Cardiac fibroblast (primary cell): ENCODE data around the gene FBXO44.
A peak's percentile ranks its signal among the peaks of the same experiment; 100 is the strongest.

Experiments used
- DNase-seq, 2 donors: peaks; one replicate each; pipeline versions ENCODE4 v3.0.0 to v3.0.0-alpha.2; 2010; ENCODE audit warnings: low read depth in 2 of 2
- H3K4me3 ChIP-seq, 2 donors: replicated peaks in 1 of 2; 1 replicate in 1 of 2; 2 replicates in 1 of 2; pipeline ENCODE4 v1.5.1; 2011; ENCODE audit warnings: low read depth in 2 of 2, low read length in 2 of 2, mild to moderate bottlenecking in 2 of 2, moderate library complexity in 1 of 2
- TF ChIP-seq, protein P1 (sequence below): IDR thresholded peaks from one replicate; pipeline ENCODE4 v1.5.1; 2011; ENCODE audit warnings: low read depth, mild to moderate bottlenecking, low read length, inconsistent platforms

FBXO44 gene

DNA sequence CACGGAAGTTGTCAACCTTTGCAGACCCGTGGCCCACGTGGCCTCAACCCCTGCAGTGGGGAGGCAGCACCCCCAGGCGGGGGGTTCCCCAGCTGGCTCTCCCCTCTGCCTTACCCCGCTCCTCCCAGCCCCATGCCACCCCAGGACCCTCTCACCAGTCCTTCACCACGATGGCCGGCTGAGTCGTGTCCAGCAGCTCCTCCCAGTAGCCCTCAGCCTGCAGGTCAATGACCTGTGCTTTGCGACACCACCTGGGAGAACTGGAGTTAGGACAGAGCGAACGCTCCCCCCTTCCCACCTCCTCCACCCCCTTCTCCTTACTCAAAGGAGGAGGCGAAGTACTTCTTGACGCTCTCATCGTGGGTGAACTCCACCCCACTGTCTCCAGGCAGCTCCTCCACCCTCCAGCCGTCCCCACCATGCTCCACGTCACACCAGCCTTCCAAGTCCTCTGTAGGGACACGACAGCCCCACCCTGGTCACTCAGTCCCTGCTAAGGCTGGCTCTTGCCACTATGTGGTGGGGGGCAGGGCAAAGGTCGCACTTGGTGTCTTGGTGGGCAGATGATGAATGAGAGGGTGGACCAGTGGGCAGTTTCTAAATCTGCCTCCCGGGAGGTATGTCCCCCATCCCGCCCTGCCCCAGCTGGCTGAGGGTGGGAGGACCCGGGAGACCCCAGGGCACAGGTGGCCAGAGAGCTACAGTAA is 4.9 kb upstream of the FBXO44 start:
- DNase-seq = no peak
- H3K4me3 ChIP-seq = no peak overlapping the region
- TF ChIP-seq, protein P1, sequence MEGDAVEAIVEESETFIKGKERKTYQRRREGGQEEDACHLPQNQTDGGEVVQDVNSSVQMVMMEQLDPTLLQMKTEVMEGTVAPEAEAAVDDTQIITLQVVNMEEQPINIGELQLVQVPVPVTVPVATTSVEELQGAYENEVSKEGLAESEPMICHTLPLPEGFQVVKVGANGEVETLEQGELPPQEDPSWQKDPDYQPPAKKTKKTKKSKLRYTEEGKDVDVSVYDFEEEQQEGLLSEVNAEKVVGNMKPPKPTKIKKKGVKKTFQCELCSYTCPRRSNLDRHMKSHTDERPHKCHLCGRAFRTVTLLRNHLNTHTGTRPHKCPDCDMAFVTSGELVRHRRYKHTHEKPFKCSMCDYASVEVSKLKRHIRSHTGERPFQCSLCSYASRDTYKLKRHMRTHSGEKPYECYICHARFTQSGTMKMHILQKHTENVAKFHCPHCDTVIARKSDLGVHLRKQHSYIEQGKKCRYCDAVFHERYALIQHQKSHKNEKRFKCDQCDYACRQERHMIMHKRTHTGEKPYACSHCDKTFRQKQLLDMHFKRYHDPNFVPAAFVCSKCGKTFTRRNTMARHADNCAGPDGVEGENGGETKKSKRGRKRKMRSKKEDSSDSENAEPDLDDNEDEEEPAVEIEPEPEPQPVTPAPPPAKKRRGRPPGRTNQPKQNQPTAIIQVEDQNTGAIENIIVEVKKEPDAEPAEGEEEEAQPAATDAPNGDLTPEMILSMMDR = no peak

DNA sequence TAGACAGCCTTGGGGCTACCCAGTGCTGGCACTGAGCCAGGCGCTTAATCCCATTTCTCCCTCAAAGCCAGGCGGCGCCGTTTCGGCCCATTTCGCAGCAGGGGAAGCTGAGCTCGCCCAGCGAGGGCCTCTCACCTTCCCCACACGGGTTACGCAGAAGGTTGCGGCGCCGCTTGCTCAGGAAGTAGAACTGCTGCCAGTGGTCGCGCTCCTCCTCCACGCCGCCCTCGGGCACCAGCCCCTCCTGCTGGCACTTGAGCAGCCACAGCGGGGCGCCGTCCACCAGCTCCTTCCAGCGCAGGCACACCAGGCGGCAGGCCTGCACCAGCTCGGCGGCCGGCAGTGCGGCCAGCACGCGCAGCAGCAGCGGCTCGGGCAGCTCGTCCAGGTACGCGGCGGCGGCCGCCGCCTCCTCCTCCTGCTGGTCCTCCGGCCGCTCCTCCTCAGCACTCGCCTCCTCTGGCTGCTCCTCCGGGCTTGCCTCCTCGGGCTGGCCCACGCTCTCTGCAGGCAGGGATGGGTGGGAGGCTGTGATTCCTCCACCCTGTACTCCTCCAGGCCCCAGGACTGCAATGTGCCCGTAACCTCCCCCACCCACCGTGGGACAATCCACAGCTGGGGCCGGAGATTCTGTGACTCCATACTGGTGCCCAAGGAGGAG is 4.2 kb upstream of the FBXO44 start:
- peak; percentile 74 to 78 for DNase-seq
- peak overlapping the region; percentile 11 to 14 for H3K4me3 ChIP-seq
- TF ChIP-seq, protein P1 = peak; percentile 69

DNA sequence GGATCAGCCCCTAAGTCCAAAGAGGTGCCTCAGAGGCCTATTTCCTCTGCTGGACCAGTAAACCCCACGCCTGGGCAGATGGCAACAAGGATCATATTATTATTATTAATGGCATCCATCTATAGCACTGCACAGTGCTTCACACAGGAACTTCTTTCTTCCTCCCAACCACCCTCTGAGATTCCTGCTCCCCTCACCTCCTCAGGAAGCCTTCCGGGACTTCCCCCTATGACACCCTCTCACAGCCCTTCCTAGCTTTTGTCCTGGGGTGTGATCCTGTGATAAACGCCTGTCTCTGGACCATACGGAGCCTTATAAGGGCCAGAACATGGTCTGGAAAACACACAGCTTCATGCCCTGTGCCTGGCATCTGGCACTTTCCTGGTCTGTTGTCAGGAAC is 3.7 kb upstream of the FBXO44 start:
- TF ChIP-seq, protein P1 = no peak
- H3K4me3 ChIP-seq = no peak overlapping the region
- DNase-seq = no peak

DNA sequence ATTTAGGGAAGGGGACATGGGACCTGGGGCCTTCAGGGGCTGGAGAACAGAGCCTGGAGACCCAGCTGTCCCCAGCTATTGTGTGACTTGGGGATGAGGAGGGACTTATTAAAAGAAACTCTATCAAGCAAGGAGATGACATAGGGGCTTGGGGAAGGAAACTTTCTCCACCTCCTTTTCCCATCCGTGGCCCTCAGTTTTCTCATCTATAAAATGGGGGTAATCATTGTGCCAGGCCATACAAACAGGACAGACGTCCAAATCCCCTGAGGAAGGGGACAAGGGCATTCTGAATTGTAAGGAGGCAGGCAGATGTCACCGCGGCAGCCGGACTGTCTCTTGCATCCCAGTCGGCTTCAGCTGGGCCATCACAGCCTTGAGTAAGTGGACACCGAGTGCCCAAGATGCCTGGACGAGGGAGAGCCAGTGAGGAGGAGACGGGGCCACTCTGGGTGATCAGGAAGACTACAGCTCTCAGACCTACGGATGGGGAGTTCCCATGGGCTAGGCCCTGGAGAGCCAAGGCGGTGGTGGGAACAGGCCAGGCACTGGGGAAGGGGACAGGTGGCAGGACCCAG is 2.4 kb upstream of the FBXO44 start:
- TF ChIP-seq, protein P1 = no peak
- H3K4me3 ChIP-seq = no peak overlapping the region
- no peak for DNase-seq

DNA sequence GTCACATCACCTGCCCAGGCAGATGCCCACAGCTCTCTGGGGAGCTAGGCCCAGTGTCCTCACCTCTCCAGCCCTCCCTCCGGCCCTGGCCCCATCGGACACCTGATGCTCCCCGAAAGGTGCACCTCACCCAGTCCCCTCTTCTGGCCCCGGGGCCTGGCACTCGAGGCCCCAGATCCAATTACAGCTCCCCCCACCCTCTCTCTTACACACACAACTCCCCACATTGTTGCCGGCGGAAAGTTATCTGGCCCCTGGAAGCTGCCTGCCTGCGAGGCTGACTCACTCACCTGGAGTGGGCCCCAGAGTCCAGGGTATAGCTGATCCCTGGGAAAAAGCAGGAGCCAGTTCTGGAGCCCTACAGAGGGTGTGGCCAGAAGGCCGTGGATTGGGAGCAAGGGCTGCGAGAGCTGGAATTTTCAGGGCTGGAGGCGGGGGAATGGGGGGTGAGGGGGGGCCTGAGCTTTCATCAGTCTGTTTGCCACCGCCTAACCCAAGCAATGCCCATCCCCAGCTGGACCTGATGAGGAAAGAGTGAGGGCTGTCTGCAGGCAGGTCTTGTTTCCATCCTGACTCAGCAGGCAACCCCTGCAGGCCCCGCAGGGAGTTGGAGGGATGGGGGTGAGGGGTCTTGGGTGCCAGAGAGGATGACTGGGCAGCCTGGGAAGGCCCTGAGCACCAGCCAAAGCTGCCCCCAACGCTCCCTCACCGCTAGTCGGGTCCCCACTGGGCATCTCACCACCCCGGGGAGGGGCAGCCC is 1.4 kb upstream of the FBXO44 start:
- TF ChIP-seq, protein P1 = no peak
- no peak for DNase-seq

DNA sequence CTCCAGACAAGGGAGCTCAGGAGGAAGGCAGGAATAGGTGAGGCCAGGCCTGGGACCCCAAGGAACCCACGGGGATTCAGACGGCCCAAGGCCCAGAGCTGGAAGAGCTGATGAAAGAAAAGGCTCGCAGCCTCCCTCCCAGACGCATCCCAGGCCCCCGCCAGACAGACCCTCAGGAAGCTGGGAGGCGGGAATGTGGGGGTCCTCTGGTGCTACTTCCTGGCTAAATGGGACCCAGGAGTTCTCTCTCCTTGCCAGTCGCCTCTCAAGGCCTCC is 878 bp upstream of the FBXO44 start:
- H3K4me3 ChIP-seq = peak overlapping the region in 1 of 2 donors; percentile 25
- TF ChIP-seq, protein P1 = no peak
- DNase-seq = no peak

More for the DNA sequence above, 1.4 kb upstream of the FBXO44 start:
- no peak overlapping the region for H3K4me3 ChIP-seq
